Activated CD4-positive, CD25-positive, alpha-beta regulatory T cell treated with anti-CD3 and anti-CD28 coated beads, Interleukin-2, amount 50 U/mL, for 16 hours (primary cell): ENCODE measurements around the gene ERI3.

Experiments used
- DNase-seq: peaks from one replicate; pipeline ENCODE4 v3.0.0-alpha.2; 2020; ENCODE audit warnings: low read depth, low spot score

ERI3 gene

GRCh38 chr1:44262816-44263567 is 92.1 kb downstream of the ERI3 start:
- DNase-seq = no peak

- no peak for DNase-seq
Measured at GRCh38 chr1:44262414-44262813, 92.6 kb downstream of the ERI3 start.

GRCh38 chr1:44261962-44262361 is 93.1 kb downstream of the ERI3 start:
- no peak for DNase-seq

GRCh38 chr1:44261171-44261817 is 93.8 kb downstream of the ERI3 start:
- DNase-seq = no peak

- no peak for DNase-seq
Measured at GRCh38 chr1:44260792-44261170, 94.3 kb downstream of the ERI3 start.

GRCh38 chr1:44259090-44259489 is 96.0 kb downstream of the ERI3 start:
- DNase-seq = no peak

- no peak for DNase-seq
Measured at GRCh38 chr1:44256762-44257554, 98.1 kb downstream of the ERI3 start.

- DNase-seq = no peak
Measured at GRCh38 chr1:44254392-44254910, 100.6 kb downstream of the ERI3 start.

- DNase-seq = no peak
Measured at GRCh38 chr1:44251989-44252671, 102.9 kb downstream of the ERI3 start.

GRCh38 chr1:44251486-44251885 is 103.6 kb downstream of the ERI3 start:
- DNase-seq = no peak

GRCh38 chr1:44250068-44250781 is 104.8 kb downstream of the ERI3 start:
- DNase-seq = no peak

GRCh38 chr1:44249543-44249942 is 105.5 kb downstream of the ERI3 start:
- no peak for DNase-seq

GRCh38 chr1:44246806-44247205 is 108.3 kb downstream of the ERI3 start:
- no peak for DNase-seq

- no peak for DNase-seq
Measured at GRCh38 chr1:44244986-44245385, 110.1 kb downstream of the ERI3 start.

GRCh38 chr1:44243782-44244495 is 111.1 kb downstream of the ERI3 start:
- no peak for DNase-seq

- no peak for DNase-seq
Measured at GRCh38 chr1:44242746-44243145, 112.3 kb downstream of the ERI3 start.

GRCh38 chr1:44240802-44241671 is 114.0 kb downstream of the ERI3 start:
- no peak for DNase-seq

- DNase-seq = no peak
Measured at GRCh38 chr1:44239961-44240371, 115.1 kb downstream of the ERI3 start.

- no peak for DNase-seq
Measured at GRCh38 chr1:44239331-44239960, 115.6 kb downstream of the ERI3 start.
